Stimulated activated CD8-positive, alpha-beta memory T cell treated with anti-CD3 and anti-CD28 coated beads, Interleukin-4, amount 100 ng/mL, for 24 hours (primary cell): ENCODE results near the gene TRIM47.
"Not testable (repeated sequence)": the region's sequence is repeated elsewhere in the genome, so short reads cannot be mapped to it uniquely, and the experiment has no call there.

Experiments
- DNase-seq: peaks from one replicate; pipeline ENCODE4 v3.0.0-alpha.2; 2020; ENCODE audit warnings: low read depth

TRIM47 gene

DNA sequence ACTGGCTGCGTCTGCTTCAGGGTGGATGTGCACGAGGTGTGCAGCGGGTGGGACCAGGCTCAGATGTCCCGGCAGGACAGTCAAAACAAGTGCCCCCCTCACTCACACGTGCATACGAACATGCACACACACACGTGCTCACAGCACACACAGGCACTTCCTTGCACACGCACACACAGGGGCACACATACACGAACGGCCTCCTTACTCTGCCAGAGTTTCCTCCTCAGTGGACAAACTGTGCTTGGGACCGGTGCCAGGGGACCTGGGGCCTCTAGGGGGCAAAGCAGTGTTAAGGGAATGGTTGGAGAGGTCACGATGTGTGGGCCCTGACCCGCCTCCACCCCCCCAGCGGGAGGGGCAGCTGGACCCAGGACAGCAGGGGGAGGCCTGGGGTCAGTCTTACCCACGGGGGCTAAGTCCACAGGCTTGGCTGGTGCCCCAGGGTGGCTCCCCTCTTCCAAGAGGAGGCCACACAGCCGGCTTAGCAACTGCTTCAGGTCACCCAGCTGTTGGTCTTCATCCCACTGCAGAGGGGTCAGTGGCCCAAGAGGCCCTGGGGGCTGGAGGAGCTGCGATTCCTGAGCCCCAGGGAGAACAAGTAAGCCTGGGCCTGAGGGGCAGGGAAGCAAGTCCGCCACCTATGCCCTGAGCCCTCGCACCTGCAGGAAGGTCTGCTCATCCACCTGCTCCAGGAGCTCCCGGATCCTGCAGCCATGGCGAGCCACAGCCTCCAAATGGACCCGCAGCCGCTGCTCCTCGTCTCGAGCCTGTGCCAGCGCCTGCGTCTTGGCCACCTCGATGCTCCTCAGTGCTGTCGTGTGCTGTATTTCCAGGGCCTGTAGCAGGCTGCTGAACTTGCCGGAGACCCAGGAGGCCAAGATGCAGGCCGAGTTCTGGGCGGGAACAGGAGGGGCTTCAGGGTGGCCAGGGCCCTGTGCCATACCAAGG, 13.5 kb upstream of the TRIM47 start:
- no peak for DNase-seq

GRCh38 chr17:75891022-75891604, 12.7 kb upstream of the TRIM47 start:
- DNase-seq: no peak

GRCh38 chr17:75889454-75889853, 11.1 kb upstream of the TRIM47 start:
- DNase-seq: no peak

DNA sequence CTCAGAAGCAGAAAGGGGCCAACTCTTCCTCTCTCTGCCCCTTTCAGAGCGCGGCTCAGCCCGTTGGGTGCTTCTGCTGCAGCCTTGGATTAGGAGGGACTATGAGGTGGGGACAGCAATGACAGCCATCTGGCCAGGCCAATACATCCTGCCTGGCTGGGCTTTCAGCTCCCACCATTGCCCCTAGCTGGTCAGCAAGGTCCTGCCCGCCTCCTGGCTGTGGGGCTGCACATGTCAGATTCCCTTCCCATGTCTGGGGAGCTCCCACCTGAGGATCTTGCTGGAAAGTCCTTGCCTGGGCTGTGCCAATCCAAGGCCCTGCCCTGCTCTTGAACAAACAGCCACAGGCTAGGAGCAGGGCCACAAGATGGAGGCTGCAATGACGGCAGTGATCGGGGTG, 10.1 kb upstream of the TRIM47 start:
- no peak for DNase-seq

GRCh38 chr17:75885860-75886259, 7.5 kb upstream of the TRIM47 start:
- not testable (repeated sequence) for DNase-seq

- DNase-seq: no peak
These were observed 7.0 kb upstream of the TRIM47 start for GRCh38 chr17:75885431-75885830.

DNA sequence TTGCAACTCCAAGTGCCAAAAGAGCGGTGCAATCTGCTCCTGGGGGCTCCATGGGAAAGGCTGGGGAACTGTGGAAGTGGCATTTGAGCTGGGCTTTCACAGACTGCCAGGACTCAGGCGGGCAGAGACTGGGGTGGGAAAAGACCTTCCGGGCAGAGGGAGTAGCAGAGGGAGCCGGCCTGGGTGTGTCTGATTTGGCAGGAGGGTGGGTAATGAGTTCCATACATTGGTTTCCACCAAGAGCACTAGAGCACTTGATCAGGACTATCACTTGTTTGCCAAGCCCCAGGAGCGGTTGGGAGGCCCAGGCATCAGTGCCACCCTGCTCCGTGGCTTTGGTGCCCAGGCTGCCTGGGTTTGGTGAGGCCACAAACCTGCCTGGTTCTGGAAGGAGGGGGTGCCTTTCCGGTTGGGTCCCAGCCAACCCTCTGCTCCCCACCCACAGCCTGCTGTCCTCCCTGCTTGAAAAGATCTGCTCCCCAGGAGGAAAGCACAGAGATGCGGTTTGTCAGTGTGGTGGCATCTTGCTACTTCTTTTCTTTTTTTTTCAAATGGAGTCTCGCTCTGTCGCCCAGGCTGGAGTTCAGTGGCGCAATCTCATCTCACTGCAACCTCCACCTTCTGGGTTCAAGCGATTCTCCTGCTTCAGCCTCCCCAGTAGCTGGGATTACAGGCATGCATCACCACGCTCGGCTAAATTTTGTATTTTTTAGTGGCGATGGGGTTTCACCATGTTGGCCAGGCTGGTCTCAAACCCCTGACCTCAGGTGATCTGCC, 3.5 kb upstream of the TRIM47 start:
- DNase-seq: no peak

DNA sequence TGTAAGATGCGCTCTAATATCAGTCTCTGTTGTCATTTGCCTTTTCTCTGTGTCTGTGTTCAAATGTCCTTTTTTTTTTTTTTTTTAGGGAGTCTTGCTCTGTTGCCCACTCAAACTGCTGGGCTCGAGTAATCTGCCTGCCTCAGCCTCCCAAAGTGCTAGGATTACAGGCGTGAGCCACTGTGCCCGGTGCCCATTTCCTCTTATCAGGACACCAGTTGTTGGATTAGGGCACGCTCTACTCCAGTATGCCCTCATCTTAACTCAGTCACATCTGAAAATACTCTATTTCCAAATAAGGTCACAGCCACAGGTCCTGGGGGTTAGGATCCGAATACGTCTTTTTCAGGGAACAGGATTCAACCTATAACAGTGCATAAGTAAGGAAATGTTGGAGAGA, 1.9 kb upstream of the TRIM47 start:
- no peak for DNase-seq

DNA sequence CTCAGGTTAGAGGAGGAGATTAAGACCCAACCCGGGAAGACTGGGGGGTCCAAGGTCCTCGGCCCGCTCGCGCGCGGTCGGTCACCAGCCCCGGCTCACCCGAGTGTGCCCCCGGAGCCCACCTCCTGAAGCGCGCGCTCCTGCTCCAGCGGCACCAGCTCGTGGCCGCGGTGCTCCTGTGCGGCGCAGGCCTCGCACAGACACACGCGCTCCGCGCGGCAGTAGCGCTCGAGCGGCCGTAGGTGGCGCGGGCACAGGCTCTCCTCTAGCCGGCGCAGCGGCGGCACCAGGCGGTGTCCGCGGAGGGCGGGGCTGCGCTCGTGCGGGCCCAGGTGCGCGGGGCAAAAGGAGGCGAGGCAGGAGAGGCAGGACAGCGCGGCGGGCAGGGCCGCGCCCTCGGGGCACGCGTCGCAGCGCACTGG, 618 bp downstream of the TRIM47 start:
- no peak for DNase-seq

GRCh38 chr17:75876938-75877751, 1.2 kb downstream of the TRIM47 start:
- DNase-seq: no peak

DNA sequence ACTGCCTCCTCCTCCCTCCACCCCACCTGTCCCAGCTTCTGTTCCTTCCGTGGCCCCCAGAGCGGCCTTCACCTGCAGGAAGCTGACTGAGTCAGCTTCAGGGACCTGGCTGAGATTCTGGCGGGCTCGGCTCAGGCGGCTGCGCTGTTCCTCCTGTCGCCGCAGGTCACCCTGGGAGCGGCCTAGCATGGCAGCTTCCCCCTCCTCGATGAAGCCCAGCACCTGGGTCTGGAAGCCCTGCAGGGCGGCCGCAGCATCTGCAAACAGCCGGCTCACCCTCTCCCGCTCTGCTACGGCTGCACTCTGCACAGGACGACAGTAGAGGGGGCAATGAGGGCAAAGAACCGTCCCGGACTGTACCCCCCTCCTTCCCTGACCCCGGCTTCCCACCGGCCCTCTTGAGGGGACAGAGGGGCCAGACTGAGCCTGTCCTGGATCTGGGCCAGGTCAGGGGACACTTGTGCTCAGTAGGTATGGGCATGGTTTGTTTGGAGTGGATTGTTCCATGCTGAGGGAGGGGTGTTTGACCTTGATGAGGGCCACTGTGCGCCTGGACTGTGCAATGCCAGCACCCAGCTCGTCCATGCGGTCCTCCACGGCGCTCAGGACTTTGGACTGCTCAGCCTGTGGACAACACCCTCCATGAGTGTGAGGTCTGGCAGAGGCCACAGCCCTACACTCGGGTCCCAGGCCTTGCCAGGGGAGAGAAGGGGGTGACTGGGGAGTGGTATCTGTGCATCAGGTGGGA, 2.0 kb downstream of the TRIM47 start:
- peak; percentile 47 for DNase-seq

GRCh38 chr17:75875940-75876189, 2.5 kb downstream of the TRIM47 start:
- DNase-seq: no peak

DNA sequence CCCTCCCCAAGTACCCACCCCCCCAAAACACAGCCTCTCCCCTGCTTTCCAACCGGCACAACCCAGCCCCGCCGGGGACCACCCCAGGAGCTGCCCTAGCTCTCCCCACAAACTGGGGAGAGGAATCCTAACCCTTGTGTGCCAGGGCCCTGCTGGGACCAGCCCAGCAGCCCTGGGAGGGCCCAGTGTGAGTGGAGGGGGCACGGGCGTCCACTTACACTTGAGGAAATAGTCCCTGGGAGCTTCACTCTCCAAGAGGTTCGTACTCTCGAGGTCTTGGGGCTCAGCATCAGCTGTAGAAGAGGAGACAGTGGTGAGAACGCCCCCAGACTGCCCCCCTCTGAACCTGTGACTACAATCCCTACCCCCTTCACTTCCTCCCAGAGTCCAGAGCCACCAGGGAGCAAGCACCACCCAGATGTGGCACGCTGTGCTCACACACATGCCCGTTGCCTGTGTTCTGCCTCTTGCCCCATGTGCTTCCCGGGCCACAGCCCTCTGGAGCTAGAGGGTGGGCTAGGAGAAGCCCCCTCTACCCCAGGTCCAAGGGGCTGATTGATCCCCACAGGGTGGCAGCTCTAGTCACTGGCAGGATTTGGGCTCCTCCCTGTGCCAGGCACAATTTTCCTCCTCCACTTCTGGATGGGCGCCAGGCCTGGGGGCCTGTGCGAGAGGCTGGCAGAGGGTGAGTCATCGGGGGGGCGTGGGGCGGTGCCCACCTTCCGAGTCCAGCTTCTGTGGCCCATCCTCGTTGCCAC, 3.0 kb downstream of the TRIM47 start:
- DNase-seq: no peak

- no peak for DNase-seq
These were observed 3.8 kb downstream of the TRIM47 start for GRCh38 chr17:75874323-75875181.

- DNase-seq: no peak
These were observed 4.6 kb downstream of the TRIM47 start for GRCh38 chr17:75873587-75874322.

DNA sequence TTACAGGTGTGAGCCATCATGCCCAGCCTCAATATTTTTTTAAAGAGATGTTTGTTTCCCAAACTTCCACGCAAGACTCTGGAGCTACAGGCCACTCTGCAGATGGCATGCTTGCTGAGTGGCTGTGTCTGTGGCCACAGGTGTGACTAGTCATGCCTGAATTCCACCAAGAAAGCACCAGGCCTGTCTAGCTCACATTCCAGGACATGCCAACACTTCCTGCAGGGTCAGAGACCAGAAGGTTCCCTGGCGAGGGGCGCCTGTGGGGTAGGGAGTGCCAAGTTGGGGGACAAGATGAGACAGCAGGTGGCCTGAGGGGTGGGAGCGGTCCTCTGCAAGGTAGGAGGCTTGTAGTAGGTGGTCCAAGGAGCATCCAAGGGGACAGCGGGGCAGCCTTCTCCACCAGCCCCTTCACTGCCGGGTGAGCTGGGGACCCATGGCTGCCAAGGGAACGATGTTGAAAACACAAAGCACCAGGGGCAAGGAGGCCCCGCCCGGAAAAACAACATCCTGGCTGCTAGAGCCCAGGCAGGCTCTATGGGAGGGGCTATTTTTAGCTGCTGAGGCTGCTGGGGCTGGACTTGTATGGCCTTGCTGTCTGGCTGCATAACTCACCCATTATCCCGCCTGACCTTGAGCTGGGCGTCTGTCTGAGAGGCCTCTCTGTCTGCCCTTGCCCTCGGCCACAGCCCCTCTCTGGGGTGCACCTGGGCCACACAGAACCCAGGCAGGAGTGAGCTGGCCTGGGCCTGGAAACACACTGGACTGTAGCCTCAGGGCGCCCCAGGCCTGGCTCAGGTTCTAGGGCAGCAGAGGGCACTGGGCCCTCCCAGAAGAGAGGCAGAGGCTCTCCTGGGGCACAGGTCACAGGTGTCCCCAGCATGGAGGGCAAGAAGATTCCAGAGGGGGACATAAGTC, 5.7 kb downstream of the TRIM47 start:
- DNase-seq: no peak

- DNase-seq: not testable (repeated sequence)
These were observed 8.2 kb downstream of the TRIM47 start for GRCh38 chr17:75870228-75870627.
